GM10847 (cell line): ENCODE results near the gene UBALD1.

ENCODE experiments used
- POLR2A ChIP-seq: IDR thresholded peaks from 2 replicates; pipeline ENCODE4 v1.6.1; 2011; ENCODE audit not compliant: insufficient read length; ENCODE audit errors: extremely low read depth

The UBALD1 gene

GRCh38 chr16:4566144-4566543 is 48.5 kb downstream of the UBALD1 start:
- no peak for TF ChIP-seq POLR2A

- no peak for TF ChIP-seq POLR2A
Measured at GRCh38 chr16:4564661-4565267, 49.9 kb downstream of the UBALD1 start.

- no peak for TF ChIP-seq POLR2A
Measured at GRCh38 chr16:4561596-4561995, 53.1 kb downstream of the UBALD1 start.
